SU-DHL-6 (cell line): Measurements from ENCODE around the gene ASB15.

Experiments used
- CTCF ChIP-seq: fragments of 200-600 bp; sonication (generic); IDR thresholded peaks from one replicate; pipeline ENCODE4 v1.5.1; 2017; ENCODE audit warnings: antibody characterized with exemption, mild to moderate bottlenecking, low read length, moderate library complexity; ENCODE audit not compliant: insufficient read depth, poor library complexity, severe bottlenecking
- EZH2phosphoT487 ChIP-seq: fragments of 200-600 bp; sonication (generic), shearing (Covaris generic); conservative IDR thresholded peaks from 2 replicates; pipeline ENCODE4 v1.6.1; 2018; ENCODE audit warnings: mild to moderate bottlenecking, antibody characterized with exemption, low read length, moderate library complexity, mixed read lengths

GRCh38 chr7:123562121-123562520 lies 39.5 kb upstream of the ASB15 start:
- TF ChIP-seq CTCF (no peak), EZH2phosphoT487 (no peak)
